HEK293T (cell line): Measurements from ENCODE around the gene PCGF5.

Experiments used
- CTCF ChIA-PET: fragments of 350-600 bp; formaldehyde crosslinking; extraction: SDS; loops from one replicate; lab custom pipeline; 2021; ENCODE audit warnings: antibody characterized with exemption, inconsistent platforms; lab: Yijun Ruan, JAX
- POLR2A ChIA-PET: fragments of 350-600 bp; formaldehyde crosslinking; extraction: SDS; loops from one replicate; lab custom pipeline; 2020; ENCODE audit warnings: antibody characterized with exemption, inconsistent platforms; lab: Yijun Ruan, JAX
- DNase-seq: peaks from one replicate; pipeline ENCODE4 v3.0.0; 2012; ENCODE audit warnings: mixed read lengths; ENCODE audit errors: extremely low spot score
- ARNT ChIP-seq: fragments of 450-650 bp; IDR thresholded peaks from 2 replicates; pipeline ENCODE4 v1.6.1; 2017; ENCODE audit warnings: mild to moderate bottlenecking
- BHLHE40 ChIP-seq: fragments of 450-650 bp; IDR thresholded peaks from 2 replicates; pipeline ENCODE4 v1.6.1; 2016; ENCODE audit warnings: mild to moderate bottlenecking, moderate library complexity, borderline replicate concordance
- CTBP1 ChIP-seq: fragments of 450-650 bp; IDR thresholded peaks from 2 replicates; pipeline ENCODE4 v1.6.1; 2016; ENCODE audit warnings: borderline replicate concordance
- ELF4 ChIP-seq: fragments of 450-650 bp; IDR thresholded peaks from 2 replicates; pipeline ENCODE4 v1.6.1; 2017; ENCODE audit warnings: antibody characterized with exemption
- FOXA1 ChIP-seq: fragments of 450-650 bp; IDR thresholded peaks from 2 replicates; pipeline ENCODE4 v1.6.1; 2016; ENCODE audit warnings: mild to moderate bottlenecking
- FOXK2 ChIP-seq: fragments of 450-650 bp; IDR thresholded peaks from 2 replicates; pipeline ENCODE4 v1.6.1; 2016; ENCODE audit warnings: mild to moderate bottlenecking
- FOXM1 ChIP-seq: fragments of 450-650 bp; IDR thresholded peaks from 2 replicates; pipeline ENCODE4 v1.6.1; 2017; ENCODE audit warnings: mild to moderate bottlenecking, borderline replicate concordance
- HDGF ChIP-seq: fragments of 450-650 bp; IDR thresholded peaks from 2 replicates; pipeline ENCODE4 v1.6.1; 2017; ENCODE audit warnings: antibody characterized with exemption, borderline replicate concordance
- L3MBTL2 ChIP-seq: fragments of 450-650 bp; conservative IDR thresholded peaks from 2 replicates; pipeline ENCODE4 v1.6.1; 2016; ENCODE audit warnings: mild to moderate bottlenecking
- LEF1 ChIP-seq: fragments of 450-650 bp; IDR thresholded peaks from 2 replicates; pipeline ENCODE4 v1.6.1; 2017; ENCODE audit warnings: mild to moderate bottlenecking, borderline replicate concordance
- NFRKB ChIP-seq: fragments of 450-650 bp; IDR thresholded peaks from 2 replicates; pipeline ENCODE4 v1.6.1; 2016; ENCODE audit warnings: mild to moderate bottlenecking, moderate library complexity
- PKNOX1 ChIP-seq: fragments of 450-650 bp; IDR thresholded peaks from 2 replicates; pipeline ENCODE4 v1.6.1; 2016
- SP1 ChIP-seq: fragments of 450-650 bp; IDR thresholded peaks from 2 replicates; pipeline ENCODE4 v1.6.1; 2017
- SUZ12 ChIP-seq: fragments of 450-650 bp; IDR thresholded peaks from 2 replicates; pipeline ENCODE4 v1.6.1; 2016; ENCODE audit warnings: mild to moderate bottlenecking
- TARDBP ChIP-seq: fragments of 450-650 bp; IDR thresholded peaks from 2 replicates; pipeline ENCODE4 v1.6.1; 2016
- ZNF384 ChIP-seq: fragments of 450-650 bp; IDR thresholded peaks from 2 replicates; pipeline ENCODE4 v1.6.1; 2016

PCGF5 gene

GRCh38 chr10:91210435-91210834 is 10.0 kb upstream of the PCGF5 start:
- no peak for DNase-seq

GRCh38 chr10:91211675-91212074 is 8.8 kb upstream of the PCGF5 start:
- POLR2A ChIA-PET = no interaction called here
- TF ChIP-seq HDGF (no peak), NFRKB (no peak), FOXA1 (no peak), ELF4 (no peak), FOXK2 (no peak), TARDBP (no peak), SUZ12 (no peak), BHLHE40 (no peak), PKNOX1 (no peak), CTBP1 (no peak), FOXM1 (no peak)
- no peak for DNase-seq
- CTCF ChIA-PET = no interaction called here

More at GRCh38 chr10:91210435-91210834, 10.0 kb upstream of the PCGF5 start:
- POLR2A ChIA-PET = no interaction called here
- TF ChIP-seq ELF4 (no peak), FOXM1 (no peak), NFRKB (no peak), SP1 (no peak), L3MBTL2 (no peak), FOXK2 (no peak), HDGF (no peak), BHLHE40 (no peak), ZNF384 (no peak), FOXA1 (no peak), ARNT (no peak), PKNOX1 (no peak), SUZ12 (no peak), LEF1 (no peak), CTBP1 (no peak), TARDBP (no peak)
- CTCF ChIA-PET = no interaction called here

- TF ChIP-seq CTBP1 = no peak
- no peak for TF ChIP-seq FOXA1
- POLR2A ChIA-PET = no interaction called here
- CTCF ChIA-PET = no interaction called here
- DNase-seq = no peak
These were observed 5.6 kb upstream of the PCGF5 start for GRCh38 chr10:91214911-91215310.

GRCh38 chr10:91215384-91215783 is 5.1 kb upstream of the PCGF5 start:
- TF ChIP-seq FOXK2 = no peak
- TF ChIP-seq SP1 = no peak
- no peak for TF ChIP-seq SUZ12
- no peak for TF ChIP-seq FOXA1
- TF ChIP-seq ELF4 = no peak
- TF ChIP-seq BHLHE40 = no peak
- TF ChIP-seq PKNOX1 = no peak
- TF ChIP-seq FOXM1 = no peak
- TF ChIP-seq ARNT = no peak
- TF ChIP-seq HDGF = no peak
- TF ChIP-seq LEF1 = no peak
- no peak for TF ChIP-seq NFRKB
- DNase-seq = no peak
- CTCF ChIA-PET = no interaction called here
- POLR2A ChIA-PET = no interaction called here

- no peak for TF ChIP-seq PKNOX1
- ChIA-PET POLR2A (no interaction called here), CTCF (no interaction called here)
- DNase-seq = no peak
These were observed 881 bp upstream of the PCGF5 start for GRCh38 chr10:91219371-91220193.

GRCh38 chr10:91220954-91221675 is 652 bp downstream of the PCGF5 start:
- no peak for DNase-seq
- POLR2A ChIA-PET = no interaction called here

More at GRCh38 chr10:91220954-91221675, 652 bp downstream of the PCGF5 start:
- TF ChIP-seq ARNT (no peak), CTBP1 (no peak), ELF4 (no peak), SP1 (no peak), FOXA1 (no peak), L3MBTL2 (no peak), BHLHE40 (no peak), LEF1 (no peak), NFRKB (no peak), HDGF (no peak), ZNF384 (no peak), FOXK2 (no peak), PKNOX1 (no peak), TARDBP (no peak), SUZ12 (no peak), FOXM1 (no peak)
- CTCF ChIA-PET = no interaction called here
